ENCODE results near the gene CTDSPL. TPM values are rescaled to one million over a fixed set of nuclear protein-coding genes. Genes with fewer than 3 reads are reported as not detected.

CTDSPL gene
- total and polyA plus RNA-seq, 10 of the 15 experiments (the other 5 are each of a cell fraction or from before 2014, with no cell fraction given), result 0.05 to 0.51 (median 0.18) TPM; not detected in 6

DNA sequence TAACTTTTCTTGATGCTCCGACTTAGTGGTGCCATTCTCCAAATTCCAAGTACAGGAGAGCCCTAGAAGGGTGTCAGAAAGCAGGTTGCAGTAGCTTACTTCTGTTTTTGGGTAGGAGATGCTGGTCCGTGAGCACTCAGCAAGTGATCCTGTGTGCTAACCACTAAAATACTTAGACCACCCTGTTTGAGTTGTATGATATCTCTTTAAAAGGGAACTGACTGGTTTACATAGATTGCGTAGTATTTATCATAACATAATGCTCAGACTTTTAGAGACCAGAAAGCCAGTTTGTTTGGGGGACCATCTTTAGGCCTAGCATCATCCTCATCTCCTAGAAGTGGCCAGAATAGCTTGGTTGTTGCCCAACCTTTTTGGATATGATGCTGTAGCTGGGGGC lies 26.7 kb downstream of the CTDSPL start:
- Histone ChIP-seq H3K27ac (ENCODE audit: control insufficient read depth, insufficient read depth) (no peak overlapping the region), H3K4me3 (no peak overlapping the region), H3K27me3 (replicated peaks in 1 of 2; ENCODE audit: control insufficient read depth in 2 of 2, insufficient read depth in 2 of 2, low read length in 1 of 2) (no peaks in the 10 kb centered on the region; a peak in 1 of 4 replicates), H4K20me1 (ENCODE audit: control insufficient read depth, insufficient read depth) (no peaks in the 10 kb centered on the region), H3K4me2 (ENCODE audit: control insufficient read depth, insufficient read depth) (no peak overlapping the region), H3K79me2 (ENCODE audit: control insufficient read depth, insufficient read depth, low read length) (no peaks in the 10 kb centered on the region), H3K9ac (ENCODE audit: control insufficient read depth, insufficient read depth, low read length) (no peak overlapping the region), H3K9me3 (replicated peaks; ENCODE audit: control insufficient read depth, insufficient read depth, low read length) (no peaks in the 10 kb centered on the region), H3K36me3 (ENCODE audit: control insufficient read depth in 2 of 2, insufficient read depth in 2 of 2, low read length in 1 of 2) (no peaks in the 10 kb centered on the region), H3K4me1 (ENCODE audit: control insufficient read depth, insufficient read depth, low read length) (no peaks in the 10 kb centered on the region), H2AFZ (ENCODE audit: control insufficient read depth, low read depth, low read length) (no peak overlapping the region)
- no peak for DNase-seq (ENCODE audit: low read depth, low spot score)
- no peak for FAIRE-seq
- intact Hi-C loops (cut with micrococcal nuclease; ENCODE audit: unreplicated experiment), result no loop called here
- no peak for ATAC-seq
- 44% methylated on average over 3 of the region's 3 CpGs for WGBS (ENCODE audit: insufficient coverage, insufficient replicate concordance, low lambda C conversion rate, missing lambda C conversion rate)
- RAD21 ChIA-PET (ENCODE audit: unreplicated experiment), result no interaction called here
- SMC1A ChIA-PET (ENCODE audit: uncharacterized antibody, unreplicated experiment), result interaction anchor here (1.3 to 2.3 kb wide), 2 partner anchors 20 to 79 kb away, joined by 4 to 8 read pairs; no protein-coding TSS in a partner anchor
- CTCF ChIA-PET, result interaction anchor here (1.4 to 2.3 kb wide), 3 partner anchors 33 to 80 kb away, joined by 5 to 7 read pairs (median 6); no protein-coding TSS in a partner anchor
- TF ChIP-seq FOXM1 (IDR thresholded peaks at IDR 0.05; ENCODE audit: low read depth, low read length) (no peak), NFIC (IDR thresholded peaks at IDR 0.05; ENCODE audit: low read depth, low read length) (no peak), DPF2 (IDR thresholded peaks at IDR 0.05) (no peak), EGR1 (IDR thresholded peaks at IDR 0.05; ENCODE audit: borderline replicate concordance in 1 of 2, low read depth in 2 of 2, low read length in 2 of 2) (no peak), STAT1 (conservative IDR thresholded peaks at IDR 0.05) (no peak)
- in situ Hi-C loops (cut with MboI), result no loop called here
- POLR2A ChIA-PET, result no interaction called here
- no TSS peak for BruUV-seq (replicated peaks)

DNA sequence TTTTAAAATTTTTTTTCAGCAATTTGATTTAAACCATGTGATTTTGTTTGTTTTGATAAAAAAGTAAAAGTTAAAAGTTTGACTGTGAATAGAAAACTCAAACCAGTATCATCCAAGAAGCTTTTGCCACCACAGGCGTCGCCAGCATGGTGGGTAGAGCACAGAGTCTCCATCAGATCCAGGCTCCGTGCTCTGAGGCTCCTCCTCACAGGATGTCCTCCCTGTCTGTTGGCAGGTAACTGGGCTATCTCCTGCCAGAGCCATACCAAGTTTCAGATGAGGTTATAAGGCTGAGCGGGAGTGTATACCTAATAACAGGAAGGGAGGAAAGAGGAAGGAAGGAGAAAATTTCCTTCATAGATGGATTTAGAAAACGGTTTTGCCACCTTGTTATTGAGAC lies 28.8 kb downstream of the CTDSPL start:
- DNase-seq (ENCODE audit: low read depth, low spot score) (no peak), FAIRE-seq (no peak), ATAC-seq (no peak)
- ChIA-PET POLR2A (no interaction called here), SMC1A (ENCODE audit: uncharacterized antibody, unreplicated experiment) (interaction anchor here (1.0 to 1.2 kb wide), 2 partner anchors 9 to 14 kb away, joined by 3 to 6 read pairs; no protein-coding TSS in a partner anchor), CTCF (interaction anchor here (1.9 kb wide), 1 partner anchor 35 kb away, joined by 6 read pairs; no protein-coding TSS in a partner anchor), RAD21 (ENCODE audit: unreplicated experiment) (no interaction called here)
- no peak overlapping the region for H3K9ac ChIP-seq (ENCODE audit: control insufficient read depth, insufficient read depth, low read length)
- H3K36me3 ChIP-seq (ENCODE audit: control insufficient read depth in 2 of 2, insufficient read depth in 2 of 2, low read length in 1 of 2), result no peaks in the 10 kb centered on the region
- no peak overlapping the region for H3K4me3 ChIP-seq
- intact Hi-C loops (cut with micrococcal nuclease; ENCODE audit: unreplicated experiment) (no loop called here), in situ Hi-C loops (cut with MboI) (no loop called here)
- no peak overlapping the region for H3K27ac ChIP-seq (ENCODE audit: control insufficient read depth, insufficient read depth)
- H4K20me1 ChIP-seq (ENCODE audit: control insufficient read depth, insufficient read depth), result no peaks in the 10 kb centered on the region
- no peaks in the 10 kb centered on the region; a peak in 1 of 4 replicates for H3K27me3 ChIP-seq (replicated peaks in 1 of 2; ENCODE audit: control insufficient read depth in 2 of 2, insufficient read depth in 2 of 2, low read length in 1 of 2)
- 18% methylated on average over 5 of the region's 5 CpGs for WGBS (ENCODE audit: insufficient coverage, insufficient replicate concordance, low lambda C conversion rate, missing lambda C conversion rate)
- H2AFZ ChIP-seq (ENCODE audit: control insufficient read depth, low read depth, low read length), result no peak overlapping the region
- no TSS peak for BruUV-seq (replicated peaks)
- H3K4me1 ChIP-seq (ENCODE audit: control insufficient read depth, insufficient read depth, low read length), result no peaks in the 10 kb centered on the region
- H3K79me2 ChIP-seq (ENCODE audit: control insufficient read depth, insufficient read depth, low read length), result no peaks in the 10 kb centered on the region
- H3K9me3 ChIP-seq (replicated peaks; ENCODE audit: control insufficient read depth, insufficient read depth, low read length), result no peaks in the 10 kb centered on the region
- H3K4me2 ChIP-seq (ENCODE audit: control insufficient read depth, insufficient read depth), result no peak overlapping the region
- TF ChIP-seq, protein P1, sequence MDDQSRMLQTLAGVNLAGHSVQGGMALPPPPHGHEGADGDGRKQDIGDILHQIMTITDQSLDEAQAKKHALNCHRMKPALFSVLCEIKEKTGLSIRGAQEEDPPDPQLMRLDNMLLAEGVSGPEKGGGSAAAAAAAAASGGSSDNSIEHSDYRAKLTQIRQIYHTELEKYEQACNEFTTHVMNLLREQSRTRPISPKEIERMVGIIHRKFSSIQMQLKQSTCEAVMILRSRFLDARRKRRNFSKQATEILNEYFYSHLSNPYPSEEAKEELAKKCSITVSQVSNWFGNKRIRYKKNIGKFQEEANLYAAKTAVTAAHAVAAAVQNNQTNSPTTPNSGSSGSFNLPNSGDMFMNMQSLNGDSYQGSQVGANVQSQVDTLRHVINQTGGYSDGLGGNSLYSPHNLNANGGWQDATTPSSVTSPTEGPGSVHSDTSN (IDR thresholded peaks at IDR 0.05; ENCODE audit: insufficient replicate concordance, low read depth, low read length), result no peak
- TF ChIP-seq ZBED1 (IDR thresholded peaks at IDR 0.05; ENCODE audit: borderline replicate concordance), result no peak
- no peak for TF ChIP-seq MYB (IDR thresholded peaks at IDR 0.05; ENCODE audit: borderline replicate concordance, low read depth, low read length)
- no peak for TF ChIP-seq STAT1 (conservative IDR thresholded peaks at IDR 0.05)
- TF ChIP-seq CBFB (IDR thresholded peaks at IDR 0.05; ENCODE audit: low read depth), result no peak
- no peak for TF ChIP-seq NRF1 (conservative IDR thresholded peaks at IDR 0.05; ENCODE audit: low read depth, low read length)
- TF ChIP-seq SMARCA5 (IDR thresholded peaks at IDR 0.05), result no peak
- no peak for TF ChIP-seq PML (IDR thresholded peaks at IDR 0.05; ENCODE audit: low read length)
- TF ChIP-seq, protein P2, sequence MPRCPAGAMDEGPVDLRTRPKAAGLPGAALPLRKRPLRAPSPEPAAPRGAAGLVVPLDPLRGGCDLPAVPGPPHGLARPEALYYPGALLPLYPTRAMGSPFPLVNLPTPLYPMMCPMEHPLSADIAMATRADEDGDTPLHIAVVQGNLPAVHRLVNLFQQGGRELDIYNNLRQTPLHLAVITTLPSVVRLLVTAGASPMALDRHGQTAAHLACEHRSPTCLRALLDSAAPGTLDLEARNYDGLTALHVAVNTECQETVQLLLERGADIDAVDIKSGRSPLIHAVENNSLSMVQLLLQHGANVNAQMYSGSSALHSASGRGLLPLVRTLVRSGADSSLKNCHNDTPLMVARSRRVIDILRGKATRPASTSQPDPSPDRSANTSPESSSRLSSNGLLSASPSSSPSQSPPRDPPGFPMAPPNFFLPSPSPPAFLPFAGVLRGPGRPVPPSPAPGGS (IDR thresholded peaks at IDR 0.05; ENCODE audit: borderline replicate concordance, insufficient read depth, low read depth, low read length, poor library complexity, severe bottlenecking), result no peak
- no peak for TF ChIP-seq CREM (IDR thresholded peaks at IDR 0.05; ENCODE audit: low read depth)
- TF ChIP-seq NFIC (IDR thresholded peaks at IDR 0.05; ENCODE audit: low read depth, low read length), result no peak
- TF ChIP-seq POU2F2 (IDR thresholded peaks at IDR 0.05; ENCODE audit: borderline replicate concordance, low read depth, low read length), result no peak
- TF ChIP-seq GABPA (IDR thresholded peaks at IDR 0.05; ENCODE audit: low read depth), result no peak

Measured in GM12878 (cell line).